ENCODE measurements around the gene ERCC6L2.

DNA sequence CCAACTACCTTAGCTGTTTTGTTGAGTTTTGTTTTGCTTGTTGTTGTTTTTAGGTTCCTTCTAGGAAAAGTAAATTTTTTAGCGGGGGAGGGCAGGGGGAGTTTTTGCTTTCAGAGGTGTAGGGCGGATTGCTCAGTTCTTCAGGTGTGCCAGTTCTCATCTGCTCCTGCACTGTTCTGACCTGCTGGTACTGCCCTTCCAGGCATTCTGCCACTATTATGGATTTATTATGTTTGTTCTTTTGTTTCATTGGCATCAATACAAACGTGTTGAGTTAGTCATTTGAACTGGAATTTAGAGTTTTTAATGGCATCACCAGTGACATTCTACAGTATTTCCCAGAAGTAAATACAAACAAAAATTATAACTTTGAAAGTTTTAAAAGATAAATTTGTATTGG is 26.0 kb downstream of the ERCC6L2 start:
- no peak for TF ChIP-seq EZH2 (IDR thresholded peaks at IDR 0.05)
- TF ChIP-seq EZH2phosphoT487 (IDR thresholded peaks at IDR 0.05) = no peak
- TF ChIP-seq, protein P1, sequence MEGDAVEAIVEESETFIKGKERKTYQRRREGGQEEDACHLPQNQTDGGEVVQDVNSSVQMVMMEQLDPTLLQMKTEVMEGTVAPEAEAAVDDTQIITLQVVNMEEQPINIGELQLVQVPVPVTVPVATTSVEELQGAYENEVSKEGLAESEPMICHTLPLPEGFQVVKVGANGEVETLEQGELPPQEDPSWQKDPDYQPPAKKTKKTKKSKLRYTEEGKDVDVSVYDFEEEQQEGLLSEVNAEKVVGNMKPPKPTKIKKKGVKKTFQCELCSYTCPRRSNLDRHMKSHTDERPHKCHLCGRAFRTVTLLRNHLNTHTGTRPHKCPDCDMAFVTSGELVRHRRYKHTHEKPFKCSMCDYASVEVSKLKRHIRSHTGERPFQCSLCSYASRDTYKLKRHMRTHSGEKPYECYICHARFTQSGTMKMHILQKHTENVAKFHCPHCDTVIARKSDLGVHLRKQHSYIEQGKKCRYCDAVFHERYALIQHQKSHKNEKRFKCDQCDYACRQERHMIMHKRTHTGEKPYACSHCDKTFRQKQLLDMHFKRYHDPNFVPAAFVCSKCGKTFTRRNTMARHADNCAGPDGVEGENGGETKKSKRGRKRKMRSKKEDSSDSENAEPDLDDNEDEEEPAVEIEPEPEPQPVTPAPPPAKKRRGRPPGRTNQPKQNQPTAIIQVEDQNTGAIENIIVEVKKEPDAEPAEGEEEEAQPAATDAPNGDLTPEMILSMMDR (IDR thresholded peaks at IDR 0.05) = no peak

All from neural progenitor cell (in vitro differentiated cells).